ENCODE results near the gene SH3PXD2A. TPM values are rescaled to one million over a fixed set of nuclear protein-coding genes. Genes with fewer than 3 reads are reported as not detected.

The SH3PXD2A gene
- total and polyA plus RNA-seq, 7 donors, result 19.0 to 58.2 (median 24.5) TPM

- intact Hi-C loops (cut with DNase I), result no loop called here
- TF ChIP-seq POLR2A (IDR thresholded peaks at IDR 0.05), result no peak
- TF ChIP-seq EP300 (IDR thresholded peaks at IDR 0.05), result no peak
- no peak for TF ChIP-seq POLR2AphosphoS5 (IDR thresholded peaks at IDR 0.05)
- no peak for TF ChIP-seq CTCF (IDR thresholded peaks at IDR 0.05)
Measured at GRCh38 chr10:103811463-103811862, 43.9 kb downstream of the SH3PXD2A start.

GRCh38 chr10:103808780-103809179, 46.6 kb downstream of the SH3PXD2A start:
- Histone ChIP-seq H3K27me3 (no peaks in the 10 kb centered on the region), H3K4me3 (no peak overlapping the region), H3K27ac (no peak overlapping the region), H3K4me1 (no peaks in the 10 kb centered on the region), H3K36me3 (no peaks in the 10 kb centered on the region), H3K9me3 (no peaks in the 10 kb centered on the region)
- WGBS, 2 donors, result 87 to 88% methylated on average over 2 of the region's 2 CpGs
- DNase-seq, result peak; percentile 10
- intact Hi-C loops (cut with DNase I), result no loop called here
- TF ChIP-seq EP300 (IDR thresholded peaks at IDR 0.05) (no peak), POLR2A (IDR thresholded peaks at IDR 0.05) (no peak), POLR2AphosphoS5 (IDR thresholded peaks at IDR 0.05) (no peak), CTCF (IDR thresholded peaks at IDR 0.05) (no peak)

More at GRCh38 chr10:103811463-103811862, 43.9 kb downstream of the SH3PXD2A start:
- Histone ChIP-seq H3K4me1 (peaks cover 0 to 10% (median 0%) of the 10 kb centered on the region in 4 donors), H3K27ac (no peak overlapping the region), H3K9me3 (no peaks in the 10 kb centered on the region), H3K27me3 (no peaks in the 10 kb centered on the region), H3K4me3 (no peak overlapping the region), H3K36me3 (no peaks in the 10 kb centered on the region)
- DNase-seq, result no peak
- 71 to 86% methylated on average over 6 of the region's 6 CpGs for WGBS, 2 donors

- no peak for DNase-seq
- Histone ChIP-seq H3K27me3 (no peaks in the 10 kb centered on the region), H3K4me3 (no peak overlapping the region), H3K27ac (no peak overlapping the region), H3K36me3 (no peaks in the 10 kb centered on the region), H3K4me1 (no peaks in the 10 kb centered on the region), H3K9me3 (no peaks in the 10 kb centered on the region)
- intact Hi-C loops (cut with DNase I), result no loop called here
- no peak for TF ChIP-seq POLR2AphosphoS5 (IDR thresholded peaks at IDR 0.05)
- no peak for TF ChIP-seq POLR2A (IDR thresholded peaks at IDR 0.05)
- TF ChIP-seq EP300 (IDR thresholded peaks at IDR 0.05), result no peak
- no peak for TF ChIP-seq CTCF (IDR thresholded peaks at IDR 0.05)
- 95 to 97% methylated on average over 6 of the region's 6 CpGs for WGBS, 2 donors
Measured at GRCh38 chr10:103807996-103808395, 47.4 kb downstream of the SH3PXD2A start.

- H3K27me3 ChIP-seq, result no peaks in the 10 kb centered on the region
- no peak for DNase-seq
- H3K4me3 ChIP-seq, result no peak overlapping the region
- no peaks in the 10 kb centered on the region for H3K36me3 ChIP-seq
- intact Hi-C loops (cut with DNase I), result no loop called here
- H3K4me1 ChIP-seq, result peaks cover 0 to 8% (median 0%) of the 10 kb centered on the region in 4 donors
- TF ChIP-seq POLR2A (IDR thresholded peaks at IDR 0.05) (no peak), CTCF (IDR thresholded peaks at IDR 0.05) (no peak), POLR2AphosphoS5 (IDR thresholded peaks at IDR 0.05) (no peak), EP300 (IDR thresholded peaks at IDR 0.05) (no peak)
- 78 to 84% methylated on average over 12 of the region's 12 CpGs for WGBS, 2 donors
- no peak overlapping the region for H3K27ac ChIP-seq
- no peaks in the 10 kb centered on the region for H3K9me3 ChIP-seq
Measured at GRCh38 chr10:103806395-103807187, 48.8 kb downstream of the SH3PXD2A start.

Measured in sigmoid colon (tissue), 7 donors.